HAP-1 (cell line): ENCODE results near the gene LGALS16.
"Not testable (repeated sequence)": the region's sequence is repeated elsewhere in the genome, so short reads cannot be mapped to it uniquely, and the experiment has no call there.

Experiments
- DNase-seq, 2 experiments: peaks; one replicate each; pipeline ENCODE4 v3.0.0-alpha.2; 2016 to 2020; ENCODE audit warnings: low spot score in 2 of 2
- H3K27me3 ChIP-seq: fragments of 250-450 bp; sonication (Bioruptor Pico); 2 replicates; pipeline ENCODE4 v1.5.1; 2020; ENCODE audit warnings: low read depth, mild to moderate bottlenecking, moderate library complexity
- H3K36me3 ChIP-seq: fragments of 250-450 bp; sonication (Bioruptor Pico); replicated peaks from 2 replicates; pipeline ENCODE4 v1.5.1; 2020; ENCODE audit warnings: mild to moderate bottlenecking
- H3K4me1 ChIP-seq: fragments of 250-450 bp; sonication (Bioruptor Pico); 2 replicates; pipeline ENCODE4 v1.5.1; 2020; ENCODE audit warnings: mild to moderate bottlenecking
- H3K4me3 ChIP-seq: fragments of 250-450 bp; sonication (Bioruptor Pico); 2 replicates; pipeline ENCODE4 v1.5.1; 2020; ENCODE audit warnings: mild to moderate bottlenecking, moderate library complexity
- H3K9me3 ChIP-seq: fragments of 250-450 bp; sonication (Bioruptor Pico); 2 replicates; pipeline ENCODE4 v1.5.1; 2020; ENCODE audit warnings: mild to moderate bottlenecking, moderate library complexity
- in situ Hi-C: fragments of 300-500 bp; cut with MboI; formaldehyde crosslinking; loops from 3 replicates; pipeline ENCODE4 v1.14.3; 2020; ENCODE audit warnings: low sequenced_read_pairs, inconsistent platforms, mixed read lengths

Gene LGALS16

GRCh38 chr19:39681416-39681815 lies 25.7 kb downstream of the LGALS16 start:
- no peaks in the 10 kb centered on the region for H3K4me1 ChIP-seq
- H3K36me3 ChIP-seq: no peaks in the 10 kb centered on the region
- no peaks in the 10 kb centered on the region; the same call in 1 of the 2 replicates for H3K9me3 ChIP-seq
- no peak overlapping the region for H3K4me3 ChIP-seq
- in situ Hi-C loops: no loop called here
- peaks cover 14% of the 10 kb centered on the region for H3K27me3 ChIP-seq
- DNase-seq: no peak

DNA sequence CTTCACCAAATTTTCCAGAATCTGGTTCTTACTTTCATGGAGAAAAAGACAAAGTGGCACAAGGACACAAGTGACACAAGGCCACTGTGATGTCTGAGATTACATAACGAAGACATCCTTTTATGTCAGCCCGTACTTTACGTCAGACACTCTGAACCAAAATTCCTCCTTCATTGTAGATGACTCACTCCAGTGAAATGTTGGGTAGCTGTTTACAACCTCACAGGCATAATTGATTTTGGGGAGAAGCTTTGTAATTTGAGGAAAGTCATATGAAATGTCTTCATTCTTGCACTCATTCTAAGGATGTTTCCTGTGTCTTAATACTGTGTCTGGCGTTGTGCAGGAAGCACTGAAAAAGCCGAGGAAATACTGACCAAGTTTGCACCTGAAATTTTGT lies 28.6 kb downstream of the LGALS16 start:
- H3K27me3 ChIP-seq: no peaks in the 10 kb centered on the region
- no peaks in the 10 kb centered on the region for H3K36me3 ChIP-seq
- H3K4me3 ChIP-seq: no peak overlapping the region
- H3K4me1 ChIP-seq: no peaks in the 10 kb centered on the region
- in situ Hi-C loops: no loop called here
- H3K9me3 ChIP-seq: no peaks in the 10 kb centered on the region; the same call in 1 of the 2 replicates
- DNase-seq: no peak

DNA sequence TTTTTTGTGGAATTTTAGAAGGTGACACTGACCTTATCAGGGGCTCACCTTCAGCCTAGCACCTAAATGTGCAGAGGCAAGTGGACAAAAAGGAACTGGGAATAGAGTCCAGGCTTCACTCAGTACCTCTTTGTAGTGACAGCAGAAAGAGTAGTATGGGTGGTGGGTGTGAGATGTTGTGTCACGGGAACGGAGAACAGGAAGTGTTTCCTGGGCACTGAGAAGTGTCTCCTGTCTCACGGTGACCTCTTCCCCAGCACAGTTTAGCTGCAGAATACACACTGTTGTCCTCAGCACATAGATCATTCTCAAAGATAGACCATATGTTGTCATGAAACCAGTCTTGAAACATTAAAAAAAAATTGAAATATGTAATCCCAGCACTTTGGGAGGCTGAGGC lies 31.0 kb downstream of the LGALS16 start:
- H3K36me3 ChIP-seq: no peaks in the 10 kb centered on the region
- DNase-seq: no peak
- 0 out of 2 replicates have a peak, but pooled peaks cover 3% of the 10 kb centered on the region for H3K27me3 ChIP-seq
- no peaks in the 10 kb centered on the region for H3K4me1 ChIP-seq
- H3K4me3 ChIP-seq: no peak overlapping the region
- no peaks in the 10 kb centered on the region; the same call in 1 of the 2 replicates for H3K9me3 ChIP-seq
- in situ Hi-C loops: no loop called here

DNA sequence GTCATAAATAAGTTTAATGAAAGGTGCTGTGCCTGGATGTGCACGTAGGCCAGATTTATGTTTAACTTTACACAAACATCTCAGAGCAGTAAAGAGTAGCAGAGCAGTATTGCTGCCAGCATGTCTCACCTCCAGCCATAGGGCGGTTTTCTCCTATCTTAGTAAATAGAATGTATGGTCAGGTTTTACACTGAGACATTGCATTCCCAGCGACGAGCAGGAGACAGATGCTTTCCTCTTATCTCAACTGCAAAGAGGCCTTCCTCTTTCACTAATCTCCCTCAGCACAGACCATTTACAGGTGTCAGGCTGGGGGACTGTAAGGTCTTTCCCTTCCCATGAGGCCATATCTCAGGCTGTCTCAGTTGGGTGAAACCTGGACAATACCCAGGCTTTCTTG lies 32.9 kb downstream of the LGALS16 start:
- H3K36me3 ChIP-seq, H3K27me3 ChIP-seq, DNase-seq, H3K4me1 ChIP-seq, H3K9me3 ChIP-seq, in situ Hi-C loops, H3K4me3 ChIP-seq: not testable (repeated sequence)

- no peak for DNase-seq
- Histone ChIP-seq H3K4me3 (no peak overlapping the region), H3K4me1 (no peaks in the 10 kb centered on the region), H3K9me3 (no peaks in the 10 kb centered on the region), H3K36me3 (no peaks in the 10 kb centered on the region), H3K27me3 (0 out of 2 replicates have a peak, but pooled peaks cover 5% of the 10 kb centered on the region)
- in situ Hi-C loops: no loop called here
These were observed 36.5 kb downstream of the LGALS16 start for GRCh38 chr19:39692166-39692565.

DNA sequence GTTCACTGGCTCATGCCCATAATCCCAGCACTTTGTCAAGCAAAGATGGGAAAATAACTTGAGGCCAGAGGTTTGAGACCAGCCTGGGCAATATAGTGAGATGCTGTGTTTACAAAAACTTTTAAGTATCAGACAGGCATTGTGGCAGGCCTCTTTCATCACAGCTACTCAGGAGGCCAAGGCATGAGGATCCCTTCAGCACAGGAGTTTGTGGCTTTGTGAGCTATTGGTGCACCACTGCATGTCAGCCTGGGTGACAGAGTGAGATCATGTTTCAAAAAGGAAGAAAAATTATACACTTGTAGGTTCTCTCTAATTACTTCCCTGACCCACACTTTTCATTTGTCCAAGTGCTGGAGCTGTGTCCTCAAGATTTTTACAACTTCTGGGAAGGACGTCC lies 37.1 kb downstream of the LGALS16 start:
- no peak for DNase-seq
- Histone ChIP-seq H3K4me1 (no peaks in the 10 kb centered on the region), H3K9me3 (no peaks in the 10 kb centered on the region), H3K36me3 (no peaks in the 10 kb centered on the region), H3K4me3 (no peak overlapping the region), H3K27me3 (0 out of 2 replicates have a peak, but pooled peaks cover 5% of the 10 kb centered on the region)
- in situ Hi-C loops: no loop called here

DNA sequence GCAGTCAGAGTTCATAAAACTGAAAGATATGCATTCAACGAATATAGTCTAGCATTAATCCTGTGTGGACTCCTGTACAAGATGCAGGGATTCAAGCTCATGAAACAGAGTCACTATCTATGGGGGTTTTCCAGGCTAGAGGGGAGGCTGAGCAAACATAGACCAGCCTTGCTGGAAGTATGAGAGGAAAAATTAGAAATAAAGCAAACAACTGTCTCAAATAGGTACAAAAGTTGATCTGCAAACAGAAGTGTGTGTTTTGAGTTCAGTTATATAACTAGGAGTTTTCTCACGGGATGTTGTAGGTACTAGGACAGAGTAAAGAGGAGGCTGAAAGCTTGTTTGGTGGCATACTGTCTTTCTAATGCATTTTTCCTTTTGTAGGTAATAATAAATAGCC lies 40.0 kb downstream of the LGALS16 start:
- Histone ChIP-seq H3K4me3 (no peak overlapping the region), H3K36me3 (no peaks in the 10 kb centered on the region)

DNA sequence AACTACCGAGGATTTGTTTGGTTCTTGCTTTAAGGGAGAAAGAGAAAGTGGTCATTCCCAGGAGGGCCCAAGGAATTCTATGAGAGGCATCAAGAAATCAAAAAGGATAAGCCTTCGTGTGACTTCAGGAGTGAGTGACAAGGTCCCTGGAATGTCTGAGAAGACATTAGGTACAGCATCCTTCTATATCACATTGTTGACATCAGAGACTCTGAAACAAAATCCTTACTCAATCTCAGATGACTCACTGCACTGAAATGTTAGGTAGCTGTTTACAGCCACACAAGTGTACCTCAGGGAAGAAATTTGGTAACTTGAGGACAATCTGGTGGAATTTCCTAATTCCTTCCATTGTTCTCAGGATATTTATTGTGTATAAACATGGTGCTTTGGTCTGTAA lies 40.7 kb downstream of the LGALS16 start:
- Histone ChIP-seq H3K4me1 (no peaks in the 10 kb centered on the region), H3K36me3 (no peaks in the 10 kb centered on the region), H3K9me3 (no peaks in the 10 kb centered on the region), H3K4me3 (no peak overlapping the region), H3K27me3 (0 out of 2 replicates have a peak, but pooled peaks cover 3% of the 10 kb centered on the region)
- no peak for DNase-seq
- in situ Hi-C loops: no loop called here

More for the DNA sequence above, 40.0 kb downstream of the LGALS16 start:
- Histone ChIP-seq H3K4me1 (no peaks in the 10 kb centered on the region), H3K27me3 (0 out of 2 replicates have a peak, but pooled peaks cover 3% of the 10 kb centered on the region), H3K9me3 (no peaks in the 10 kb centered on the region)
- in situ Hi-C loops: no loop called here
- DNase-seq: no peak

DNA sequence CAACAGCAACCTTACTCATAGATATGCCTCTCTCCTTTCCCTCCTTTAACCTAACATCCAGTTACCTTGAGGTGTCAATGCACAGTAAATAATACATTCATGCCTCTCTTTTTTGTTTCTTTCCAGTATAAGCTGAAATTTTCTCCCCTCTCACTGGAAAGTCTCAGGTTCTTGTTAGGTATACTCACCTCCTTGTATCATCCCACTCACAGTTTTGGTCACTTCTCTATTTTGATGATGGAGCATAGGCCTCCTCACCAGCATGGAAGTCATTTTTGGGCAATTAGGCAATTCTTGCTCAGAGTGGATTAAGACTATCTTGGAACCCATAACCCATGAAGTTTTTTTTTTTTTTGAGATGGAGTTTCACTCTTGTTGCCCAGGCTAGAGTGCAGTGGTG lies 42.8 kb downstream of the LGALS16 start:
- no peak for DNase-seq
- in situ Hi-C loops: no loop called here
- no peaks in the 10 kb centered on the region for H3K9me3 ChIP-seq
- H3K4me3 ChIP-seq: no peak overlapping the region
- H3K27me3 ChIP-seq: 0 out of 2 replicates have a peak, but pooled peaks cover 3% of the 10 kb centered on the region
- no peaks in the 10 kb centered on the region for H3K36me3 ChIP-seq
- H3K4me1 ChIP-seq: no peaks in the 10 kb centered on the region

DNA sequence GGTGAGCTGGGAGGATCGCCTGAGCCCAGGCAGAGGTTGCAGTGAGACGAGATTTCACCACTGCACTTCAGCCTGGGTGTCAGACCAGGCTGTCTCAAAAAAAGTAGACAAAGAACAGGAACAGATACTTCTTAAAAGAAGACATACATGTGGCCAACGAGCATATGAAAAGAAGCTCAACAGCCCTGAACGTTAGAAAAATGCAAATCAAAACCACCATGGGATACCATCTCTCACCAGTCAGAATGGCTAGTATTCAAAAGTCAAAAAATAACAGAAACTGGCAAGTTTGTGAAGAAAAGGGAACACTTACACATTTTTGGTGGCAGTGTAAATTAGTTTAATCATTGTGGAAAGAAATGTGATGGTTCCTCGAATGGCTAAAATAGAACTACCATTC lies 45.6 kb downstream of the LGALS16 start:
- no peaks in the 10 kb centered on the region for H3K27me3 ChIP-seq
- in situ Hi-C loops: no loop called here
- no peak overlapping the region for H3K4me3 ChIP-seq
- no peaks in the 10 kb centered on the region for H3K36me3 ChIP-seq
- H3K4me1 ChIP-seq: no peaks in the 10 kb centered on the region
- no peak for DNase-seq
- H3K9me3 ChIP-seq: no peaks in the 10 kb centered on the region

- peaks cover 5% of the 10 kb centered on the region; the same call in 1 of the 2 replicates for H3K27me3 ChIP-seq
- H3K4me3 ChIP-seq: no peak within 1 kb of the TSS
- in situ Hi-C loops: no loop called here
- no peaks in the 10 kb centered on the region for H3K36me3 ChIP-seq
- H3K9me3 ChIP-seq: no peaks in the 10 kb centered on the region
- H3K4me1 ChIP-seq: no peaks in the 10 kb centered on the region
- DNase-seq: no peak
These were observed 48.7 kb downstream of the LGALS16 start, which contains the start of gene LGALS14 for GRCh38 chr19:39704181-39705044. TSS of gene LGALS14 (plus strand) at chr19:39704481. CDS start at chr19:39704529, 48 bp downstream.

- H3K4me3 ChIP-seq: no peak overlapping the region
- H3K9me3 ChIP-seq: no peaks in the 10 kb centered on the region
- no peaks in the 10 kb centered on the region for H3K4me1 ChIP-seq
- no peaks in the 10 kb centered on the region for H3K36me3 ChIP-seq
- DNase-seq: no peak
- peaks cover 7% of the 10 kb centered on the region; the same call in 1 of the 2 replicates for H3K27me3 ChIP-seq
- in situ Hi-C loops: no loop called here
These were observed 50.0 kb downstream of the LGALS16 start for GRCh38 chr19:39705578-39706188.

GRCh38 chr19:39708594-39708993 lies 52.9 kb downstream of the LGALS16 start:
- in situ Hi-C loops: no loop called here
- H3K4me1 ChIP-seq: no peaks in the 10 kb centered on the region
- no peaks in the 10 kb centered on the region for H3K9me3 ChIP-seq
- H3K36me3 ChIP-seq: no peaks in the 10 kb centered on the region
- H3K27me3 ChIP-seq: peaks cover 7% of the 10 kb centered on the region; the same call in 1 of the 2 replicates
- H3K4me3 ChIP-seq: no peak overlapping the region
- DNase-seq: no peak
